Dedifferentiated amniotic fluid mesenchymal stem cell (primary cell): ENCODE data around the gene PPM1K.

Source experiments
- DNase-seq: peaks from one replicate; pipeline ENCODE4 v3.0.0-alpha.2; 2016; ENCODE audit errors: extremely low spot score

PPM1K gene

GRCh38 chr4:88217169-88217568, 67.2 kb downstream of the PPM1K start:
- no peak for DNase-seq

DNA sequence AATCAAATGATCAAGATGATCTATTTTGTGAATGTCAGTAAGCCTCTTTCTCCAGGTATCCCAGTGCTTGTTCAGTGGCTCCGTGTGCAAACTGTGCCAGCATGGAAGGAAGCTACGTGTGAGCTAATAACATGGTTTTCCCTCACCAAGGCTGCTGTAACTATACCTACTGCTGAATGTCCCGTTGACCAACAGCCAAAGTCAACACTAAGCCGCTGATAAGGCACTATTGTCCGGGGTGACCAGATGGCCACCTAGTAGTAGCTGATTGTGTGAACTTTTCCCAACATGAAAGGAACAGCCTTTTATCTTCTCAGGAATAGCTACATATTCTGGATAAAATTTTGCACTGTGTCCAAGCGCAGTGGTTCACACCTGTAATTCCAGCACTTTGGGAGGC, 68.0 kb downstream of the PPM1K start:
- DNase-seq: no peak

DNA sequence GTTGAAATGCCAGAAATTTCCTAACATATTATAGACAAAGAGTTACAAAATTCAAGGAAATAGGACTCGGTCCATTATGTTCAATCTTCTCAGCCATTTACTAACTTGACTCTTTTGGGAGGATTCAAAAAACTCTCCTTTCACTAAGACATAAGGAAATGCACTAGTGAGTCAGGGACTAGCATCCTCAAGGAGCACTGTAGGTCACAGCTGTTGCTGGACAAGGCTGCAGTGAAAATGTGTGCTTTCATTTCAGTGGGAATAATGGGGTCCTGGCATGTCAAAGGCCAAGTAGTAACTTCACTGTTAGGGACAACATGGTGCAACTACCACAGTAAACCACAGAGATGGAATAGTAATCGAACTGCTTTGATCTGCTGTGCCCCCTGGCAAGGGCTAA, 69.0 kb downstream of the PPM1K start:
- no peak for DNase-seq

DNA sequence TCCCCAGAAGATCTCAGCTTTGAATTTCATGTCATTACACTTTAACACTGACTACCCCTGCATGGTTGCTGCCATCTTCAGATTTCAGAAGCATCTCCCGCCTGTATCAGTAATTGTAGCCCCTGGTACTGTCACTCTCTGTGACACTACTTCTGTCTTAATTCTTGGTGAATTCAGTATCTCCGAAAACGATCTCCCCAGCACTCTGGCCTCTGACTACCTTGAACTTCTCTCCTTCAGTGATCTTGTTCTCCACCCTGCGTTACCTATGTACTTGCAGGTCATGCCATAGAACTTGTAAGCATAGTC, 72.2 kb downstream of the PPM1K start:
- DNase-seq: no peak

DNA sequence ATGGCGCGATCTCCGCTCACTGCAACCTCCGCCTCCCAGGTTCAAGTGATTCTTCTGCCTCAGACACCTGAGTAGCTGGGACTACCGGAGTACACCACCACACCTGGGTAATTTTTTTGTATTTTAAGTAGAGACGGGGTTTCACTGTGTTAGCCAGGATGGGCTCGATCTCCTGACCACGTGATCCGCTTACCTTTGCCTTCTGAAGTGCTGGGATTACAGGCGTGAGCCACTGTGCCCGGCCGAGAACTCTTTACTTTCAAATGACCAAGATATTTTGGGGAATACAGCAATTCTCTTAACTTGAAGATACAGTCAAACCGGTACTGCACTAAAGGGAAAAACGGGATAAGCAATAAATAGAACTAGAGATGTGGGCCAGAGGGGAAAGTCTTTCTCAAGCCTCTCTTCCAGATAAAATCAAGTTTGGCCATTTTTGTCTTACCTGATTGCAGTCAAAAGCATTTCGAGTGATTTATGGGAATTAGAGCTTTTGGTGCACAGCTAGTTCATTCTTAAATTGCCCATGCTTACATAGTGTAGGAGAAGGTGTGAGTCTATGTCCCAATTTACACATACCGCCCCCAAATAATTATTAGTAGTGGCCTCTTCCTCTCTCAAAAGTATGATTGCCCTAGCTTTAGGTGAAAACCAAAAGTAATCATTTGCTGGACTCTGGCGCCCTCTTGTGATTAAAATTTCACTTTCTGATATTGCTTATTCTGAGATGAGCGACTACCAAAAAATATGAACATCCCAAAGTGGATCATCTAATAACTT, 72.7 kb downstream of the PPM1K start:
- DNase-seq: peak; percentile 72

DNA sequence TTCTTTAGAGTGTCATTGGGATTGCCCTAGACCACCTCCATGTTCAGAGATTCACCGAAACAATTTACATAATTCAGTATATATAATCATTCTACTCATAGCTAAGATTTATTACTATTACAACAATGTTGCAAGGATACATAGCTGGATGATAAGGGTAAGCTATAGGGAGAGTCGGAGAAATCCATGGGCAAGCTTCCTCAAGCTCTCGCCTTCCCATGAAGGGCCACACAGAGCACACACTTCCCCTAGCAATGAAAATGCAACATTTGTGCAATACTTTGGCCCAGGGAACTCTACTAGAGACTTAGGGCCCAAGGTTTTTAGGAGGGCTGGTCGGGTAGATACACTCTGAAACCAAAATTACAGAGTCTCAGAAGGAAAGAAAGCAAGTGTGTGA, 76.2 kb downstream of the PPM1K start:
- DNase-seq: no peak
